ENCODE data around the gene TIGD3.

The TIGD3 gene

GRCh38 chr11:65395961-65396530 lies 41.5 kb downstream of the TIGD3 start:
- peaks cover 81% of the 10 kb centered on the region for H3K36me3 ChIP-seq (ENCODE audit: insufficient read depth, low read length)
- H3K4me2 ChIP-seq (ENCODE audit: low read length): no peak overlapping the region
- no peak overlapping the region for H3K9ac ChIP-seq (ENCODE audit: low read depth, low read length)

GRCh38 chr11:65396769-65397745 lies 42.5 kb downstream of the TIGD3 start:
- Histone ChIP-seq H3K4me1 (ENCODE audit: control insufficient read depth, insufficient read depth, low read length) (no peaks in the 10 kb centered on the region), H3K27me3 (ENCODE audit: control insufficient read depth, insufficient read depth, low read length) (no peaks in the 10 kb centered on the region), H3K9me3 (replicated peaks; ENCODE audit: low read length) (no peaks in the 10 kb centered on the region), H3K4me3 (ENCODE audit: low read length) (no peak overlapping the region), H3K36me3 (ENCODE audit: insufficient read depth, low read length) (peaks cover 79% of the 10 kb centered on the region), H3K4me2 (ENCODE audit: low read length) (no peak overlapping the region), H3K9ac (ENCODE audit: low read depth, low read length) (no peak overlapping the region)

More at GRCh38 chr11:65395961-65396530, 41.5 kb downstream of the TIGD3 start:
- H3K4me3 ChIP-seq (ENCODE audit: low read length): no peak overlapping the region
- H3K27me3 ChIP-seq (ENCODE audit: control insufficient read depth, insufficient read depth, low read length): no peaks in the 10 kb centered on the region
- no peaks in the 10 kb centered on the region for H3K9me3 ChIP-seq (replicated peaks; ENCODE audit: low read length)
- peaks cover 6% of the 10 kb centered on the region for H3K4me1 ChIP-seq (ENCODE audit: control insufficient read depth, insufficient read depth, low read length)

- Histone ChIP-seq H3K9me3 (replicated peaks; ENCODE audit: low read length) (no peaks in the 10 kb centered on the region), H3K27me3 (ENCODE audit: control insufficient read depth, insufficient read depth, low read length) (no peaks in the 10 kb centered on the region), H3K9ac (ENCODE audit: low read depth, low read length) (no peak overlapping the region), H3K4me1 (ENCODE audit: control insufficient read depth, insufficient read depth, low read length) (no peaks in the 10 kb centered on the region), H3K4me3 (ENCODE audit: low read length) (no peak overlapping the region), H3K36me3 (ENCODE audit: insufficient read depth, low read length) (peaks cover 76% of the 10 kb centered on the region), H3K4me2 (ENCODE audit: low read length) (no peak overlapping the region)
Measured at GRCh38 chr11:65398362-65398910, 43.9 kb downstream of the TIGD3 start.

GRCh38 chr11:65399249-65399648 lies 44.7 kb downstream of the TIGD3 start:
- no peaks in the 10 kb centered on the region for H3K4me1 ChIP-seq (ENCODE audit: control insufficient read depth, insufficient read depth, low read length)
- peaks cover 77% of the 10 kb centered on the region for H3K36me3 ChIP-seq (ENCODE audit: insufficient read depth, low read length)
- no peaks in the 10 kb centered on the region for H3K27me3 ChIP-seq (ENCODE audit: control insufficient read depth, insufficient read depth, low read length)
- no peak overlapping the region for H3K9ac ChIP-seq (ENCODE audit: low read depth, low read length)
- H3K9me3 ChIP-seq (replicated peaks; ENCODE audit: low read length): no peaks in the 10 kb centered on the region
- no peak overlapping the region for H3K4me3 ChIP-seq (ENCODE audit: low read length)
- no peak overlapping the region for H3K4me2 ChIP-seq (ENCODE audit: low read length)

DNA sequence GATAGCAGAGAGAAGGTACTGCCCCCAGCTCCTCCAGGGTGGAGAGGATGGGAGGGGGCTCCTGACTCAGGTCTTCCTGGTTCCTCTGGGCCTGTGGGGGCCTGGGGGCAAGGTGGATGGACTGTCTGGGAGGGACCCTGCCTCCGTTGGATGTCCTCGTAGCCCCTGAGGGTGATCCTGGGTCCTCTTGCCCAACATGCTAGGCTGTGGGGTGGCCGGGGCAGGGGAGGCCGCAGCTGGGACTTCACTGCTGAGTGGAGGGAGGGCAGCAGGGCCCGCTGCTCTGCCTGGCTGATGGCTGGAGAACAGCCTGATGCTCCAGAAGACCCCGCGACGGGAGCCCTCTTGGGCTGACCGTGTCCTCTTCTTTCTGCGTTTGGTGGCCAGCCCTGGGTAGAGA lies 45.3 kb downstream of the TIGD3 start:
- Histone ChIP-seq H3K4me3 (ENCODE audit: low read length) (no peak overlapping the region), H3K27me3 (ENCODE audit: control insufficient read depth, insufficient read depth, low read length) (no peaks in the 10 kb centered on the region), H3K4me2 (ENCODE audit: low read length) (no peak overlapping the region), H3K9ac (ENCODE audit: low read depth, low read length) (no peak overlapping the region), H3K9me3 (replicated peaks; ENCODE audit: low read length) (no peaks in the 10 kb centered on the region), H3K4me1 (ENCODE audit: control insufficient read depth, insufficient read depth, low read length) (no peaks in the 10 kb centered on the region), H3K36me3 (ENCODE audit: insufficient read depth, low read length) (peaks cover 80% of the 10 kb centered on the region)

DNA sequence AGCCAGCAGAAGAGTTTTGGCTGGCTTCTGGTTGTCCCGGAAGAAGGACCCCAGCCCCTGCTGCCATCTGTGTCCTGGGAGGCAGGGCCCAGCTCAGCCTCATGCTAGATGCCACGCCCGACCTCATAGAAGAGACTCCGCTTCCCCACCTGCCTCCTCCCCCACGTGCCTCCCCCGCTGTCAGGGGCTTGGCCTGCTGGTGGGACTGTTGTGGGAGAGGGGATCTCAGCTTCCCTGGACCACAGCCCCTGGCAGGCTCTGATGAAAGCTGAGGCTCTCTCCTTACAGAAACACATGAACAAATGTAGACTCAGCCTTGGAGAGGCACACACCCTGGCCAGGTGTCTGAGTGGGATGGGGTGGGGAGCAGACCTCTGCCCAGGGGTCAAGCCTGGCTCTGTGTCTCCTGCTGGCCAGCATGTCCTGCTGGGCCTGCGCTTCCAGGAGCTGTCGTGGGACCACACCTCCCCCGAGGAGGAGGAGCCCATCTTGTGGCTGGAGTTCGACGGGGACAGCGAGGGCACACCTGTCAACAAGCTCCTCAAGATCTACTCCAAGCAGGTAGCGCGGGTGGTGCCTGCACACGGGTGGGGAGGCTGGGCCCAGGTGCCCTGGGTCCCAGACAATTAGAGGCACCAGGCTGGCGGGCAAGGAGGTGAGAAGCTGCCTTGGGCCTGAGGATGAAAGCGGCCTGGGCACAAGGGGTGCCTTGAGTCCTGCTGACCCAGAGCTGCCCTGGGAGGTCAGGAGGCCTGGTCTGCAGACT lies 45.9 kb downstream of the TIGD3 start:
- H3K9me3 ChIP-seq (replicated peaks; ENCODE audit: low read length): no peaks in the 10 kb centered on the region
- H3K4me1 ChIP-seq (ENCODE audit: control insufficient read depth, insufficient read depth, low read length): no peaks in the 10 kb centered on the region
- H3K9ac ChIP-seq (ENCODE audit: low read depth, low read length): no peak overlapping the region

GRCh38 chr11:65401073-65401802 lies 46.7 kb downstream of the TIGD3 start:
- no peak overlapping the region for H3K4me2 ChIP-seq (ENCODE audit: low read length)
- H3K9ac ChIP-seq (ENCODE audit: low read depth, low read length): no peak overlapping the region
- H3K4me1 ChIP-seq (ENCODE audit: control insufficient read depth, insufficient read depth, low read length): no peaks in the 10 kb centered on the region
- H3K27me3 ChIP-seq (ENCODE audit: control insufficient read depth, insufficient read depth, low read length): no peaks in the 10 kb centered on the region
- peaks cover 74% of the 10 kb centered on the region for H3K36me3 ChIP-seq (ENCODE audit: insufficient read depth, low read length)
- no peak overlapping the region for H3K4me3 ChIP-seq (ENCODE audit: low read length)
- H3K9me3 ChIP-seq (replicated peaks; ENCODE audit: low read length): no peaks in the 10 kb centered on the region

More for the DNA sequence above, 45.9 kb downstream of the TIGD3 start:
- no peak overlapping the region for H3K4me3 ChIP-seq (ENCODE audit: low read length)
- no peak overlapping the region for H3K4me2 ChIP-seq (ENCODE audit: low read length)
- no peaks in the 10 kb centered on the region for H3K27me3 ChIP-seq (ENCODE audit: control insufficient read depth, insufficient read depth, low read length)
- H3K36me3 ChIP-seq (ENCODE audit: insufficient read depth, low read length): peaks cover 81% of the 10 kb centered on the region

GRCh38 chr11:65401803-65402248 lies 47.3 kb downstream of the TIGD3 start:
- Histone ChIP-seq H3K9me3 (replicated peaks; ENCODE audit: low read length) (no peaks in the 10 kb centered on the region), H3K4me3 (ENCODE audit: low read length) (no peak overlapping the region), H3K36me3 (ENCODE audit: insufficient read depth, low read length) (peaks cover 70% of the 10 kb centered on the region), H3K4me2 (ENCODE audit: low read length) (no peak overlapping the region), H3K4me1 (ENCODE audit: control insufficient read depth, insufficient read depth, low read length) (no peaks in the 10 kb centered on the region), H3K9ac (ENCODE audit: low read depth, low read length) (no peak overlapping the region), H3K27me3 (ENCODE audit: control insufficient read depth, insufficient read depth, low read length) (no peaks in the 10 kb centered on the region)

GRCh38 chr11:65402790-65403189 lies 48.2 kb downstream of the TIGD3 start:
- Histone ChIP-seq H3K4me3 (ENCODE audit: low read length) (no peak overlapping the region), H3K4me1 (ENCODE audit: control insufficient read depth, insufficient read depth, low read length) (no peaks in the 10 kb centered on the region), H3K36me3 (ENCODE audit: insufficient read depth, low read length) (peaks cover 62% of the 10 kb centered on the region), H3K4me2 (ENCODE audit: low read length) (no peak overlapping the region), H3K9ac (ENCODE audit: low read depth, low read length) (no peak overlapping the region), H3K9me3 (replicated peaks; ENCODE audit: low read length) (no peaks in the 10 kb centered on the region), H3K27me3 (ENCODE audit: control insufficient read depth, insufficient read depth, low read length) (no peaks in the 10 kb centered on the region)

DNA sequence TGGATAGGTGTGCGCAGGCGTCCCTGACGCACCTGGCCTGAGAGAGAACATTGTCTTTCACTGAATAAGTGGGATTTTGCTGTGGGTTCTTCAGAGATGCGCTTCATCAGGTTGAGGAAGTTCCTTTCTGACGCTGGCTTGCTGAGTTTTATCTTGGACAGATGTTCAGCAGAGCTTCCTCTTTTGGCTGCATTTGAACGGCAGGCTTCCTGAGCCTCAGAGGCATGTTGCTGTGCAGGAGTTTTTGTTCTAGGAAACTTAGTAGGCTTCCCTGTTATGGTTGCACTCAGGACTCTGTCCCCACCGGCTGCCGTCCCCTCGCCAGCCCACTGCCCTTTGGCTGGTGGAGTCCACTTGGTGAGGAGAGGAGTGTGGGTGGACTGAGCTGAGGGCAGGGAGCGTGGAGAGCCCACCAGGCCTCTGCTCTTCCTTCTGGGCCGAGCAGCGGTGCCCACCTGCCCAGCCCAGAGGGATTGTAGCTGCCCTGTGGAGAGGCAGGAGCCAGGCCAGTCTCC lies 49.1 kb downstream of the TIGD3 start:
- Histone ChIP-seq H3K9ac (ENCODE audit: low read depth, low read length) (no peak overlapping the region), H3K36me3 (ENCODE audit: insufficient read depth, low read length) (peaks cover 60% of the 10 kb centered on the region), H3K4me1 (ENCODE audit: control insufficient read depth, insufficient read depth, low read length) (no peaks in the 10 kb centered on the region), H3K27me3 (ENCODE audit: control insufficient read depth, insufficient read depth, low read length) (no peaks in the 10 kb centered on the region), H3K4me2 (ENCODE audit: low read length) (no peak overlapping the region), H3K4me3 (ENCODE audit: low read length) (no peak overlapping the region), H3K9me3 (replicated peaks; ENCODE audit: low read length) (no peaks in the 10 kb centered on the region)
